Ishikawa (cell line): ENCODE results near the gene URI1.

Experiments used
- CEBPB ChIP-seq: IDR thresholded peaks from 2 replicates; pipeline ENCODE4 v1.6.1; 2012
- CREB1 ChIP-seq: IDR thresholded peaks from 2 replicates; pipeline ENCODE4 v1.6.1; 2012; ENCODE audit warnings: low read depth
- EGR1 ChIP-seq: IDR thresholded peaks from 2 replicates; pipeline ENCODE4 v1.6.1; 2012
- EP300 ChIP-seq: IDR thresholded peaks from 2 replicates; pipeline ENCODE4 v1.6.1; 2012; ENCODE audit warnings: borderline replicate concordance
- FOXM1 ChIP-seq: IDR thresholded peaks from 2 replicates; pipeline ENCODE4 v1.6.1; 2012; ENCODE audit warnings: low read depth, borderline replicate concordance
- NFIC ChIP-seq: IDR thresholded peaks from 2 replicates; pipeline ENCODE4 v1.6.1; 2012
- RAD21 ChIP-seq: IDR thresholded peaks from 2 replicates; pipeline ENCODE4 v1.6.1; 2012; ENCODE audit warnings: low read depth
- TAF1 ChIP-seq: IDR thresholded peaks from 2 replicates; pipeline ENCODE4 v1.6.1; 2012; ENCODE audit warnings: low read depth, mild to moderate bottlenecking
- TCF12 ChIP-seq: IDR thresholded peaks from 2 replicates; pipeline ENCODE4 v1.6.1; 2012; ENCODE audit warnings: low read depth
- TEAD4 ChIP-seq: IDR thresholded peaks from 2 replicates; pipeline ENCODE4 v1.6.1; 2012
- YY1 ChIP-seq: IDR thresholded peaks from 2 replicates; pipeline ENCODE4 v1.6.1; 2012; ENCODE audit warnings: low read depth
- ZBTB7A ChIP-seq: IDR thresholded peaks from 2 replicates; pipeline ENCODE4 v1.6.1; 2012; ENCODE audit warnings: low read depth
- TF ChIP-seq, protein P1 (sequence below): IDR thresholded peaks from 2 replicates; pipeline ENCODE4 v1.6.1; 2012; ENCODE audit warnings: low read depth, mild to moderate bottlenecking
- TF ChIP-seq, protein P2 (sequence below): IDR thresholded peaks from 2 replicates; pipeline ENCODE4 v1.6.1; 2012
- TF ChIP-seq, protein P3 (sequence below): IDR thresholded peaks from 2 replicates; pipeline ENCODE4 v1.6.1; 2012

The URI1 gene

DNA sequence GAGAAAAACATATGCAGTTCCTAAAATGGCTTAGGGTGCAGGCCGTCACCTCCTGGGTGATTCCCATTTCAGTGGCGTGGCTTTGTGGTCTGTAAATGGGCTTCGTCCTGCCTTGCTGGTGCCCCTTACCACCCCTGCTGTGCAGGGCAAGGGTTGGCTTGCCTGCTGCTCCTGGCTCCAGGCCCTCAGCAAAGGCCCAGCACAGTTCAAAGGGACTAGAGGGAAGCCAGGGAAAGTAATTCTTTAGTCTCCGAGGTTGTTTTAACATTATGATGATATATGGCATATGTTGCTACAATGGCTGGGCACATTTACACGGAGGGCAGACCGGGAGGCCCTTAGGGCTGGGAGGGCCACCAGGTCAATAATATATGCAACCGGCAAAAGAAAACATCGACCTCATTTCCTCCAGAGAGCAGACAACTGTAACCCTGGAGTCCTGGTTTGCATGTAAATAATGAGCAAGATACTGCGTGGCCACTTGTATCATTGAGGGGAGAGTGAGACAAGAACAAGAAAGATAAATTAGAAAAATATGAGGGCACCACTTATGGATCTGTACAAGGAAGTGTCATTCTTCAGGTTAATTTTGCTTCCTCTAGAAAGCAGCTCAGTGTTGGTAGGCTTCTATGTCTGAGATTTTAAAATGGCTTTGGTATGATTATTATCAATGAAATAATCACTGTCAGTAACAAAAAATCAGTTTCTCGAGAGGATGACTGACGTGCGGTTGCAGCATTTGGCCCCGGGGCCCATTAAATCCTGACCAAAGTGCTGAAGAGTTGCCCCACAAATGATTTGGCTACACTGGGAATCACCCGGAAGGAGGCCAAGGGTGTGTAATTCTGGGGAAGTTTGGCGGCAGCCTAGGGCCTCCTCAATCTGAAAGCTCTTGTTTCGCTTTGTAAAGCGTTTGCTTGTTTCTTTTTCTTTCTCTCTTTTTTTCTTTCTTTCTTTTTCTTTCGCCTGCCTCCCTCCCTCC, 32.8 kb upstream of the URI1 start:
- TF ChIP-seq, protein P1, sequence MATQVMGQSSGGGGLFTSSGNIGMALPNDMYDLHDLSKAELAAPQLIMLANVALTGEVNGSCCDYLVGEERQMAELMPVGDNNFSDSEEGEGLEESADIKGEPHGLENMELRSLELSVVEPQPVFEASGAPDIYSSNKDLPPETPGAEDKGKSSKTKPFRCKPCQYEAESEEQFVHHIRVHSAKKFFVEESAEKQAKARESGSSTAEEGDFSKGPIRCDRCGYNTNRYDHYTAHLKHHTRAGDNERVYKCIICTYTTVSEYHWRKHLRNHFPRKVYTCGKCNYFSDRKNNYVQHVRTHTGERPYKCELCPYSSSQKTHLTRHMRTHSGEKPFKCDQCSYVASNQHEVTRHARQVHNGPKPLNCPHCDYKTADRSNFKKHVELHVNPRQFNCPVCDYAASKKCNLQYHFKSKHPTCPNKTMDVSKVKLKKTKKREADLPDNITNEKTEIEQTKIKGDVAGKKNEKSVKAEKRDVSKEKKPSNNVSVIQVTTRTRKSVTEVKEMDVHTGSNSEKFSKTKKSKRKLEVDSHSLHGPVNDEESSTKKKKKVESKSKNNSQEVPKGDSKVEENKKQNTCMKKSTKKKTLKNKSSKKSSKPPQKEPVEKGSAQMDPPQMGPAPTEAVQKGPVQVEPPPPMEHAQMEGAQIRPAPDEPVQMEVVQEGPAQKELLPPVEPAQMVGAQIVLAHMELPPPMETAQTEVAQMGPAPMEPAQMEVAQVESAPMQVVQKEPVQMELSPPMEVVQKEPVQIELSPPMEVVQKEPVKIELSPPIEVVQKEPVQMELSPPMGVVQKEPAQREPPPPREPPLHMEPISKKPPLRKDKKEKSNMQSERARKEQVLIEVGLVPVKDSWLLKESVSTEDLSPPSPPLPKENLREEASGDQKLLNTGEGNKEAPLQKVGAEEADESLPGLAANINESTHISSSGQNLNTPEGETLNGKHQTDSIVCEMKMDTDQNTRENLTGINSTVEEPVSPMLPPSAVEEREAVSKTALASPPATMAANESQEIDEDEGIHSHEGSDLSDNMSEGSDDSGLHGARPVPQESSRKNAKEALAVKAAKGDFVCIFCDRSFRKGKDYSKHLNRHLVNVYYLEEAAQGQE = no peak
- TF ChIP-seq CEBPB (no peak), EP300 (no peak), RAD21 (no peak), FOXM1 (no peak), CREB1 (no peak), EGR1 (no peak), ZBTB7A (no peak), TCF12 (no peak)
- TF ChIP-seq, protein P2, sequence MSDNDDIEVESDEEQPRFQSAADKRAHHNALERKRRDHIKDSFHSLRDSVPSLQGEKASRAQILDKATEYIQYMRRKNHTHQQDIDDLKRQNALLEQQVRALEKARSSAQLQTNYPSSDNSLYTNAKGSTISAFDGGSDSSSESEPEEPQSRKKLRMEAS = no peak

DNA sequence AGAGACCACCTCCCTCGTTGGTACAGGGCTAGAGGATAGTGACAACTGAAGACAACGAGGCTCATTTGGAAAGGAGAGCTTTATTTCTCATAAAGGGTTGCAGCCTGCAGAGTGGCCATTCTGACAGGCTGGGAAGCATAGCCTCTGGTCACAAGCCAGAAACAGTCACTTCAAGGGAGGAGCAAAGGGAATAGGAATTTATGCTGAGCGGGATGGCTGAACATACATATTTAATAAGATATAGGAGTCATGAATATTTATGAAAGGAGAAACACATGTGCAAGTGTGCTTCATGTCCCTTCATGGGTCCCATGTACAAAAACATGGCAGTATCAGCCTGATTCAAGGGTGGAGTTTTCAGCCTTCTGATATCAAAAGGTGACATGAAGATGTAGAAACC, 27.1 kb upstream of the URI1 start:
- TF ChIP-seq FOXM1 (no peak), TEAD4 (no peak), TCF12 (no peak), NFIC (no peak), EGR1 (no peak), RAD21 (no peak), ZBTB7A (no peak), TAF1 (no peak), YY1 (no peak), CEBPB (no peak), EP300 (no peak), CREB1 (no peak)
- TF ChIP-seq, protein P2 = no peak
- TF ChIP-seq, protein P1 = no peak
- TF ChIP-seq, protein P3, sequence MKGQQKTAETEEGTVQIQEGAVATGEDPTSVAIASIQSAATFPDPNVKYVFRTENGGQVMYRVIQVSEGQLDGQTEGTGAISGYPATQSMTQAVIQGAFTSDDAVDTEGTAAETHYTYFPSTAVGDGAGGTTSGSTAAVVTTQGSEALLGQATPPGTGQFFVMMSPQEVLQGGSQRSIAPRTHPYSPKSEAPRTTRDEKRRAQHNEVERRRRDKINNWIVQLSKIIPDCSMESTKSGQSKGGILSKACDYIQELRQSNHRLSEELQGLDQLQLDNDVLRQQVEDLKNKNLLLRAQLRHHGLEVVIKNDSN = no peak

DNA sequence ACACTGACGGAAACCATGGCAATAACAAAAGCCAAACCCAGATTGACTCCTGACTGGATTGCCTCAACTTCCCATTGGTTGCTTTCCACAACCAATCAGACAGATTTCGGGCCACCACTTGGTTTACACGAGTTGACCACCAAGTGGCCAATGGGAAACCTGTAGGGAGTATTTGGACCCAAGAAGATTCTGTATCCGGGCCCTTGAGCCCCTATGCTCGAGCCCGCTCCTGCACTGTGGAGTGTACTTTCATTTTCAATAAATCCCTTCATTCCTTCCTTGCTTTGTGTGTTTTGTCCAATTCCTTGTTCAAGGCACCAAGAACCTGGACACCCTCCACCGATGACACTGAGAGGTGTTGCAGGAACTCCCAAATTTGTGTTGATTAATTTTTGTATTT, 24.1 kb upstream of the URI1 start:
- no peak for TF ChIP-seq CREB1
- no peak for TF ChIP-seq EP300
- no peak for TF ChIP-seq TEAD4
- no peak for TF ChIP-seq EGR1
- no peak for TF ChIP-seq NFIC
- TF ChIP-seq, protein P1 = no peak
- TF ChIP-seq, protein P3 = no peak
- no peak for TF ChIP-seq TAF1
- no peak for TF ChIP-seq YY1
- TF ChIP-seq ZBTB7A = no peak
- no peak for TF ChIP-seq TCF12
- no peak for TF ChIP-seq FOXM1
- no peak for TF ChIP-seq CEBPB
- TF ChIP-seq, protein P2 = no peak

DNA sequence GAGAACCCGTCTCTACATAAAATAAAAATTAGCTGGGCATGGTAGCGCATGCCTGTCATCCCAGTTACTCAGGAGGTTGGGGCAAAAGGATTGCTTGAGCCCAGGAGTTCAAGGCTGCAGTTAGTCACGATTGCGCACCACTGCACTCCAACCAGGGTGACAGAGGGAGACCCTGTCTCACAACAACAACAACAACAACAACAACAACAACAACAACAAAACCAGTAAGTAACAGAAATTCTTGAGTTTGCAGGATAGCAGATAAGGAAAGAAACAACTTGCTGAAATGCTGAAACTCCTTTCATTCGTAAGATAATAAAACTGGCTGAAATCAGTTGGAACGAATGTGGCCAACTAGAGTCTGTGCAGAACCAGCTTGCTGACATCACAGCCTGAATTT, 23.1 kb upstream of the URI1 start:
- TF ChIP-seq, protein P2 = no peak
- no peak for TF ChIP-seq EGR1
- TF ChIP-seq, protein P3 = no peak
- TF ChIP-seq RAD21 = no peak
- TF ChIP-seq TAF1 = no peak
- no peak for TF ChIP-seq CREB1
- TF ChIP-seq EP300 = no peak
- TF ChIP-seq TEAD4 = no peak
- TF ChIP-seq ZBTB7A = no peak
- no peak for TF ChIP-seq NFIC
- no peak for TF ChIP-seq CEBPB
- no peak for TF ChIP-seq TCF12
- TF ChIP-seq, protein P1 = no peak
- TF ChIP-seq FOXM1 = no peak
